Trophoblast cell (in vitro differentiated cells and primary cell): ENCODE measurements around the gene GRM4.

Experiments used
- DNase-seq, 2 donors: peaks; one replicate each; pipeline ENCODE4 v3.0.0-alpha.2; 2016
- H2AFZ ChIP-seq: 2 replicates; pipeline ENCODE4 v1.6.1; 2013; ENCODE audit warnings: low read length, moderate library complexity, mild to moderate bottlenecking; ENCODE audit not compliant: insufficient read depth, poor library complexity
- H2AK5ac ChIP-seq: 2 replicates; pipeline ENCODE4 v1.6.1; 2013; ENCODE audit warnings: mild to moderate bottlenecking, low read length
- H2BK120ac ChIP-seq: 2 replicates; pipeline ENCODE4 v1.6.1; 2013; ENCODE audit warnings: low read length, mild to moderate bottlenecking, moderate library complexity; ENCODE audit not compliant: insufficient read depth, poor library complexity
- H2BK12ac ChIP-seq: 2 replicates; pipeline ENCODE4 v1.6.1; 2013; ENCODE audit warnings: mild to moderate bottlenecking, low read length, moderate library complexity
- H2BK5ac ChIP-seq: 2 replicates; pipeline ENCODE4 v1.6.1; 2013; ENCODE audit warnings: low read length, low read depth, moderate library complexity, mild to moderate bottlenecking; ENCODE audit not compliant: poor library complexity
- H3K14ac ChIP-seq: 2 replicates; pipeline ENCODE4 v1.6.1; 2013; ENCODE audit warnings: mild to moderate bottlenecking, low read length
- H3K18ac ChIP-seq: 2 replicates; pipeline ENCODE4 v1.6.1; 2013; ENCODE audit warnings: mild to moderate bottlenecking, low read length
- H3K23ac ChIP-seq: 2 replicates; pipeline ENCODE4 v1.6.1; 2013; ENCODE audit warnings: low read length
- H3K27ac ChIP-seq: 2 replicates; pipeline ENCODE4 v1.5.1; 2013; ENCODE audit warnings: low read depth, mild to moderate bottlenecking, inconsistent platforms, low read length, moderate library complexity
- H3K27me3 ChIP-seq: 2 replicates; pipeline ENCODE4 v1.6.1; 2013; ENCODE audit warnings: inconsistent platforms, mild to moderate bottlenecking, low read length, moderate library complexity; ENCODE audit not compliant: insufficient read depth
- H3K36me3 ChIP-seq, 2 experiments: 1 replicate in 1 of 2; 2 replicates in 1 of 2; pipeline ENCODE4 v1.6.1; 2013; ENCODE audit warnings: low read length in 2 of 2, mild to moderate bottlenecking in 2 of 2, moderate library complexity in 1 of 2; ENCODE audit not compliant: insufficient read depth in 2 of 2, control insufficient read depth in 1 of 2
- H3K4ac ChIP-seq: 2 replicates; pipeline ENCODE4 v1.6.1; 2013; ENCODE audit warnings: low read depth, mild to moderate bottlenecking, low read length, moderate library complexity
- H3K4me1 ChIP-seq, 2 experiments: 1 replicate in 1 of 2; 2 replicates in 1 of 2; pipeline ENCODE4 v1.6.1; 2013; ENCODE audit warnings: low read length in 2 of 2, mild to moderate bottlenecking in 2 of 2, moderate library complexity in 1 of 2; ENCODE audit not compliant: insufficient read depth in 2 of 2, control insufficient read depth in 1 of 2
- H3K4me2 ChIP-seq: 2 replicates; pipeline ENCODE4 v1.6.1; 2013; ENCODE audit warnings: inconsistent platforms, mild to moderate bottlenecking, low read length, moderate library complexity
- H3K4me3 ChIP-seq: 2 replicates; pipeline ENCODE4 v1.5.1; 2013; ENCODE audit warnings: mild to moderate bottlenecking, low read depth, low read length, inconsistent platforms
- H3K79me1 ChIP-seq: one replicate; pipeline ENCODE4 v1.6.1; 2013; ENCODE audit warnings: low read length
- H3K79me2 ChIP-seq: 2 replicates; pipeline ENCODE4 v1.6.1; 2013; ENCODE audit warnings: low read length, mild to moderate bottlenecking; ENCODE audit not compliant: control insufficient read depth, insufficient read depth, poor library complexity
- H3K9ac ChIP-seq: 2 replicates; pipeline ENCODE4 v1.6.1; 2013; ENCODE audit warnings: mild to moderate bottlenecking, low read length
- H3K9me3 ChIP-seq: 2 replicates; pipeline ENCODE4 v1.6.1; 2013; ENCODE audit warnings: low read depth, mild to moderate bottlenecking, control low read depth, inconsistent platforms, low read length; ENCODE audit not compliant: insufficient read depth
- H4K12ac ChIP-seq: 2 replicates; pipeline ENCODE4 v1.6.1; 2013; ENCODE audit warnings: low read depth, mild to moderate bottlenecking, low read length, moderate library complexity
- H4K8ac ChIP-seq: 2 replicates; pipeline ENCODE4 v1.6.1; 2013; ENCODE audit warnings: low read depth, mild to moderate bottlenecking, low read length, moderate library complexity
- H4K91ac ChIP-seq: one replicate; pipeline ENCODE4 v1.6.1; 2013; ENCODE audit warnings: low read depth, mild to moderate bottlenecking, low read length, moderate library complexity
- WGBS: extraction: QIAGEN DNeasy Blood & Tissue Kit; methylation state at CpG from one replicate; pipeline ENCODE4 v1.1.7; 2013; ENCODE audit warnings: missing lambda C conversion rate; ENCODE audit not compliant: insufficient read length, insufficient coverage; ENCODE audit errors: extremely low coverage; 5-methylcytosine and 5-hydroxymethylcytosine counted together

Gene GRM4

DNA sequence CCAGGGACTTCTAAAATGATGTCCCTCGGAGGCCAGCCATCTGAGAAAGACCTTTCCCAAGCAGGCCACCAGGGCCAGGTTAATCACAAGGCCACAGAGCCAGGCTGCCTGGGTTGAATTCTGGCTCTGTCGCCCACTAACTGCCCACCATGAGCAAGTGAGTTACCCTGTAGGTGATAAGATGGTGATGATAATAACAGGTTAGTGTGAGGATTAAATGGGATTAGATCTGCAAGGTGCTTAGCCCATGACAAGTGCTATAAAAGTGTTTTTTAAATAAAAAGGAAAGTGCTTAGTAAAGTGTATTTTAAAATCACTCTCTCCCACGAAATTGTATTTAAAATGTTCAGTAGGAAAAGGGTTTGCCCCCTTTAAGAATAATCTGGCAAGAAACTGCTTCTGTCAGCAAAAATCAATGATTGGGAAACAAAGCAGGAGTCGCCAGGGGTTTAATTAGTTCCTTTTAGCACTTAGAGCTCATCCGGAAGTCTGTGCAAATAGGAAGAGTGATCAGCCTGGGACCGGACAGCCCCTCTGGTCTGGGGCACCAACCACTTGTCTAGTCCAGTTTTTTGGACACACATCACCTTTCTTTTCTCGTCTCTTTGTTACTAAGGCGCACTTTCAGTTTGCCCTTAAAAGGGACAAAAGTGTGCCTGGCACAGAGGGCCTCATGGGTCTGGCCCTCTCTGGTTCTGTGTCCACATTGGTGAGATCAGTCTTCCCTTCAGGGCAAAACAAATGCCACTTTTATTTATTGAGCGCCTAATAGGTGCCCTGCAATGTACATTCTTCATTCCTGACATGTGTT lies 150.4 kb downstream of the GRM4 start:
- H3K18ac ChIP-seq = no peak overlapping the region
- no peak overlapping the region for H2BK12ac ChIP-seq
- H4K91ac ChIP-seq = no peak overlapping the region
- H3K14ac ChIP-seq = no peak overlapping the region
- no peaks in the 10 kb centered on the region for H3K4me1 ChIP-seq
- WGBS = no CpG with 5 or more reads among the region's 9 CpGs
- H2AK5ac ChIP-seq = no peak overlapping the region
- no peak overlapping the region for H3K27ac ChIP-seq
- H3K9me3 ChIP-seq = no peaks in the 10 kb centered on the region
- H3K79me2 ChIP-seq = no peaks in the 10 kb centered on the region
- no peak overlapping the region for H3K4me2 ChIP-seq
- no peak overlapping the region for H2BK120ac ChIP-seq
- H3K36me3 ChIP-seq = no peaks in the 10 kb centered on the region
- H3K79me1 ChIP-seq = no peaks in the 10 kb centered on the region
- H2BK5ac ChIP-seq = no peak overlapping the region
- H3K23ac ChIP-seq = no peak overlapping the region
- no peak overlapping the region for H2AFZ ChIP-seq
- no peak overlapping the region for H3K4me3 ChIP-seq
- no peak for DNase-seq
- H3K27me3 ChIP-seq = no peaks in the 10 kb centered on the region
- H3K9ac ChIP-seq = no peak overlapping the region
- H3K4ac ChIP-seq = no peak overlapping the region
- no peak overlapping the region for H4K8ac ChIP-seq
- no peak overlapping the region for H4K12ac ChIP-seq

DNA sequence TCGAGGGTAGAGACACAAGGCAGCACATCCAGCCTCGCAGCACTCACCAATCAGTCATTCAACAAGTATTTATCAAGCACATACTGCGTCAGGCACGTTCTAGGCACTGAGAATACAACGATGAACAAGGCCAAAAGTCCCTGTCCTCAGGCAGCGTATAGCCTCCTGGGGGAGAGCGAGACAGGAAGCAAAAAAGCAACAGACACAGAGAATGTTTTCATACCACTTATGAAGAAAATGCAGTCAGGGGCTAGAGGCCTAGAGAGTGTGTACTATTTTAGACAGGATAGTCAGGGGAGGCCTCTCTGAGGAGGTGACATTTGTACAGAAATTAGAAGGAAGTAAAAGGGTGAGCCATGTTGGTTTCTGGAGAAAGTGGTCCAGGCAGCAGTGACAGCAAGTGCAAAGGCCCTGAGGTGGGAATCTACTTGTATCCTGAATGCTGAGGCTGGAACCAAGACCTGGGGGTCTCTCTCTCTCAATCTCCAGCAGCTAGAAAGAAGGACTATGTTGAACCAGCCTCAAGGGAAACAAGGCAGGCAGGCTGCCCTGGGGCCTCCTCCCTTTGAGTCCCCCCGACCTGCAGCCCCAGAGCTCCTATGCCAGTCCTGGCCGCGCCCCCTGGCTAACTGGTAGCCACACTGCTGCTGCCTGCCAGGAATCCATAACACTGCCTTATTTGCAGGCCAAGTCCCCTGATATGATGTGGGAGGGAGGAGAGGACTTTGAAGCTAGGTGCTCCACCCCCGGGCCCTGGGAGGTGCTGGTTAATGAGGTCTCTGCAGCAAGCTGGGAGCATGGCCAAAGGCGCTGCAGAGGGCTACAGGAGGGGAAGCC lies 151.2 kb downstream of the GRM4 start:
- no peak overlapping the region for H4K8ac ChIP-seq
- no peak overlapping the region for H3K9ac ChIP-seq
- H3K4me1 ChIP-seq = no peaks in the 10 kb centered on the region
- no CpG with 5 or more reads among the region's 12 CpGs for WGBS
- no peak overlapping the region for H3K4ac ChIP-seq
- no peak overlapping the region for H3K18ac ChIP-seq
- H3K23ac ChIP-seq = no peak overlapping the region
- no peaks in the 10 kb centered on the region for H3K9me3 ChIP-seq
- no peak overlapping the region for H3K14ac ChIP-seq
- no peak for DNase-seq
- H4K91ac ChIP-seq = no peak overlapping the region
- H2BK5ac ChIP-seq = no peak overlapping the region
- no peaks in the 10 kb centered on the region for H3K79me2 ChIP-seq
- H2BK12ac ChIP-seq = no peak overlapping the region
- H3K4me2 ChIP-seq = no peak overlapping the region
- no peak overlapping the region for H2AFZ ChIP-seq
- H3K36me3 ChIP-seq = no peaks in the 10 kb centered on the region
- no peaks in the 10 kb centered on the region for H3K27me3 ChIP-seq
- H3K4me3 ChIP-seq = no peak overlapping the region
- H3K79me1 ChIP-seq = no peaks in the 10 kb centered on the region
- H4K12ac ChIP-seq = no peak overlapping the region
- no peak overlapping the region for H2AK5ac ChIP-seq
- no peak overlapping the region for H2BK120ac ChIP-seq
- H3K27ac ChIP-seq = no peak overlapping the region

DNA sequence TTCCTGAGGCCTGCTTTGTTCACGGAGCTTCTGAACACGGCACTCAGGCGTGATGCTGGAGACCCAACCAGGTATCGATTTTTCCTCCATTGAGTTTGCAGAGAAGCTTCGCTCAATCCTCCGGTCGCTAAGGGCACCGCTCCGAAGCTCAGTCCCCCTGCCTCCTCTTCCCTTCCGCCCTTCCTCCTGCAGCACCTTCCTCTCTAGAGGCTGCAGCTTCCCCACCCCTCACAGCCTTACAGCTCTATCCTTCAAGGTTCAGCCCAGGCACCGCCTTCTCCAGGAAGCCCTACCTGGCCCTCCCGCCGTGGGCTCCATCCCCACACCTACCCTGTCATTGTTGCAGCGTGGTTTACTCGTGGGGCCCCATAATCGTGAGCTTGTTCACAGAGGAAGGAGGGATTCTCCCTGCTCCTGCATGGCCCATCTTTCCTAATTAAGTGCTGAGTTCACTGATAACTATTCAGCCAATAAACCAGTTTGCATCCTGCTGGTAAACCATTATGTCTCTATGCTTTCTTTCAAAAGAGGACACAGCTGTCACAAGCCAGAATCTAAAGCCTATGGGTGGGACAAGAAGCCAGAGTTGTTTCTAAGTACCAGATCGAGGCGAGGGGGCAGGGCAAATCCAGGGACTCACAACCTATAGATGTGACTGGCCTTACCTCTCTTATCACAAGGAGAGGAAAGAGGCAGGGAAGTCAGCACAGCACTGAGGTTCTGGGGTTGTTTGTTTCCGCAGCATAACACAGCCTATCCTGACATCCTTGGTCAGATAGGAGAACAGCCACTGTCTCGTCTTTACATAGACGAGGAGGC lies 152.0 kb downstream of the GRM4 start:
- Histone ChIP-seq H3K79me1 (no peaks in the 10 kb centered on the region), H2AK5ac (no peak overlapping the region), H4K91ac (no peak overlapping the region), H4K8ac (no peak overlapping the region), H3K18ac (no peak overlapping the region), H3K4me2 (no peak overlapping the region), H3K9ac (no peak overlapping the region), H2BK5ac (no peak overlapping the region), H3K4me3 (no peak overlapping the region), H3K79me2 (no peaks in the 10 kb centered on the region), H3K9me3 (no peaks in the 10 kb centered on the region), H2AFZ (no peak overlapping the region), H3K14ac (no peak overlapping the region), H4K12ac (no peak overlapping the region), H3K4me1 (no peaks in the 10 kb centered on the region), H3K27ac (no peak overlapping the region), H3K27me3 (no peaks in the 10 kb centered on the region), H2BK12ac (no peak overlapping the region), H3K4ac (no peak overlapping the region), H3K23ac (no peak overlapping the region), H2BK120ac (no peak overlapping the region), H3K36me3 (no peaks in the 10 kb centered on the region)
- no CpG with 5 or more reads among the region's 21 CpGs for WGBS
- DNase-seq = no peak

DNA sequence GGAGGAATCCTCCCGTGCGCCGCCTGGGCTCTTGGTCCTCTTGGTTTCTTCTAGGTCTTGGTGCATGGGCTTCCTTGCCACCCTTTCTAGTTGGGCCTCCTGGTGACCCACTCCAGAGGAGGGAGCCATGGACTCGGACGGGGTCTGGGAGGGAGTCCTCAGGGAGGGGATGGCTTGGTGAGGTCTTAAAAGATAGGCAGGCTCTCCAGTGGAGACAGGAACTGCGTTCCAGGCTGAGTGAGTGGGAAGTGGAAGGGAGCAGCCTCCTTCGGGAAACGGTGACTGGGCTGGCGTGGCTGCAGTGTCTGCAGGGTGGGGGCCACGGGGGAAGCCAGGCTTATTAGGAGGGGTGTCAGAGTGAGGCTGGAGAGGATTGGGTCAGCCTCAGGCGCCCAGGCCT lies 152.8 kb downstream of the GRM4 start:
- H3K9ac ChIP-seq = no peak overlapping the region
- H2BK120ac ChIP-seq = no peak overlapping the region
- H4K91ac ChIP-seq = no peak overlapping the region
- no peak overlapping the region for H3K23ac ChIP-seq
- H3K14ac ChIP-seq = no peak overlapping the region
- H3K79me2 ChIP-seq = no peaks in the 10 kb centered on the region
- H3K4me2 ChIP-seq = no peak overlapping the region
- H3K4me3 ChIP-seq = no peak overlapping the region
- no peak overlapping the region for H2BK12ac ChIP-seq
- no peaks in the 10 kb centered on the region for H3K79me1 ChIP-seq
- no peak overlapping the region for H3K27ac ChIP-seq
- no peak overlapping the region for H2AK5ac ChIP-seq
- no peak overlapping the region for H2AFZ ChIP-seq
- H4K8ac ChIP-seq = no peak overlapping the region
- no peaks in the 10 kb centered on the region for H3K36me3 ChIP-seq
- H3K4me1 ChIP-seq = no peaks in the 10 kb centered on the region
- no peak overlapping the region for H3K4ac ChIP-seq
- DNase-seq = no peak
- H3K9me3 ChIP-seq = no peaks in the 10 kb centered on the region
- WGBS = no CpG with 5 or more reads among the region's 11 CpGs
- no peak overlapping the region for H4K12ac ChIP-seq
- no peaks in the 10 kb centered on the region for H3K27me3 ChIP-seq
- H2BK5ac ChIP-seq = no peak overlapping the region
- H3K18ac ChIP-seq = no peak overlapping the region
